T-cell (primary cell): Measurements from ENCODE around the gene AVPR1B. TPM values are rescaled to one million over a fixed set of nuclear protein-coding genes. Genes with fewer than 3 reads are reported as not detected.

Source experiments
- ATAC-seq, 4 experiments: fragments of 200-7000 bp in 3 of 4; fragments of 150-1000 bp in 1 of 4; cut with Tn5 transposase; replicated peaks in 1 of 4; 1 replicate in 3 of 4; 2 replicates in 1 of 4; pipeline ENCODE4 v1.10.0; 2021; ENCODE audit warnings: moderate library complexity in 3 of 4, mild to moderate bottlenecking in 2 of 4, moderate number of reproducible peaks in 1 of 4
- CTCF ChIA-PET, 2 donors: fragments of 300-600 bp; sonication (Branson Sonifier 250); formaldehyde crosslinking; loops; one replicate each; lab custom pipeline; 2022; ENCODE audit warnings: antibody characterized with exemption in 2 of 2; lab: Charles Lee
- POLR2A ChIA-PET, 2 donors: fragments of 300-600 bp; sonication (Branson Sonifier 250); formaldehyde crosslinking; loops; one replicate each; lab custom pipeline; 2022; ENCODE audit warnings: antibody characterized with exemption in 2 of 2; lab: Charles Lee
- DNase-seq, 35 experiments: peaks; one replicate each; pipeline versions ENCODE4 v3.0.0 to v3.0.0-alpha.2; 2013 to 2023
- H3K27ac ChIP-seq: one replicate; pipeline ENCODE4 v1.5.1; 2013; ENCODE audit warnings: low read length
- H3K27me3 ChIP-seq, 2 experiments: replicated peaks in 1 of 2; 1 replicate in 1 of 2; 2 replicates in 1 of 2; pipeline versions ENCODE4 v1.6.1 to v1.7.0; 2013; ENCODE audit warnings: low read length in 1 of 2, mixed read lengths in 1 of 2; ENCODE audit not compliant: control insufficient read depth in 2 of 2, insufficient read depth in 2 of 2; ENCODE audit errors: extremely low read depth in 1 of 2
- H3K36me3 ChIP-seq, 2 donors: 1 replicate in 1 of 2; 2 replicates in 1 of 2; pipeline versions ENCODE4 v1.6.1 to v1.7.0; 2013; ENCODE audit warnings: low read length in 1 of 2; ENCODE audit not compliant: control insufficient read depth in 2 of 2, insufficient read depth in 1 of 2; ENCODE audit errors: extremely low read depth in 1 of 2
- H3K4me1 ChIP-seq, 2 experiments: 1 replicate in 1 of 2; 2 replicates in 1 of 2; pipeline versions ENCODE4 v1.6.1 to v1.7.0; 2013; ENCODE audit warnings: low read length in 2 of 2, mixed read lengths in 1 of 2; ENCODE audit not compliant: insufficient read depth in 2 of 2, control insufficient read depth in 1 of 2; ENCODE audit errors: extremely low read depth in 1 of 2
- H3K4me3 ChIP-seq, 2 donors: 1 replicate in 1 of 2; 2 replicates in 1 of 2; pipeline versions ENCODE4 v1.5.1 to v1.7.0; 2013; ENCODE audit warnings: mild to moderate bottlenecking in 2 of 2, low read length in 1 of 2, moderate library complexity in 1 of 2; ENCODE audit not compliant: control insufficient read depth in 1 of 2; ENCODE audit errors: extremely low read depth in 1 of 2
- H3K9me3 ChIP-seq: 2 replicates; pipeline ENCODE4 v1.7.0; 2013
- H3K27ac Mint-ChIP-seq, 2 donors: one replicate each; pipeline ENCODE4 v1.8.0; 2020 to 2021; ENCODE audit warnings: mild to moderate bottlenecking in 2 of 2, mixed read lengths in 2 of 2
- H3K27me3 Mint-ChIP-seq, 2 donors: one replicate each; pipeline ENCODE4 v1.8.0; 2021 to 2022; ENCODE audit warnings: mixed read lengths in 2 of 2
- H3K36me3 Mint-ChIP-seq: one replicate; pipeline ENCODE4 v1.8.0; 2021; ENCODE audit warnings: mixed read lengths
- H3K4me1 Mint-ChIP-seq, 3 donors: one replicate each; pipeline ENCODE4 v1.8.0; 2020 to 2022; ENCODE audit warnings: mixed read lengths in 3 of 3, mild to moderate bottlenecking in 1 of 3
- H3K4me3 Mint-ChIP-seq, 3 donors: one replicate each; pipeline ENCODE4 v1.8.0; 2020 to 2022; ENCODE audit warnings: mild to moderate bottlenecking in 3 of 3, mixed read lengths in 3 of 3, moderate library complexity in 3 of 3
- H3K9me3 Mint-ChIP-seq, 3 donors: one replicate each; pipeline ENCODE4 v1.8.0; 2020 to 2022; ENCODE audit warnings: mixed read lengths in 3 of 3
- WGBS: methylation state at CpG from one replicate; pipeline ENCODE4 v1.1.5; 2013; ENCODE audit warnings: missing lambda C conversion rate; ENCODE audit not compliant: insufficient coverage; 5-methylcytosine and 5-hydroxymethylcytosine counted together
- total RNA-seq, 35 experiments: library from RNA in 6 of 35; stranded (reverse) in 6 of 35; fragments of 120-200 nt in 1 of 35; gene quantifications; one replicate each; pipeline versions ENCODE4 v1.2.1 to v1.2.4 and lab custom pipeline; 2013 to 2026

AVPR1B gene
- total RNA-seq, 5 donors from 2014 or later (not counting 1 experiment from before 2014, with no cell fraction given): 0.12 to 0.33 TPM; not detected in 3

- H3K27me3 ChIP-seq: peaks cover 0 to 3% of the 10 kb centered on the region in 2 experiments
- H3K9me3 ChIP-seq: no peaks in the 10 kb centered on the region
- POLR2A ChIA-PET: interaction anchor here in 1 of 2 donors (0.6 kb wide), 1 partner anchor 1538 kb away, joined by 3 read pairs; no protein-coding TSS in a partner anchor
- H3K36me3 Mint-ChIP-seq: no peaks in the 10 kb centered on the region
- H3K4me3 Mint-ChIP-seq: no peak overlapping the region
- CTCF ChIA-PET: no interaction called here
- H3K4me1 Mint-ChIP-seq: peaks cover 17 to 19% (median 18%) of the 10 kb centered on the region in 3 donors
- H3K9me3 Mint-ChIP-seq: no peaks in the 10 kb centered on the region
- H3K27ac Mint-ChIP-seq: no peak overlapping the region
- ATAC-seq (no peak), DNase-seq (no peak)
- WGBS: no CpG with 5 or more reads among the region's 1 CpG
- H3K36me3 ChIP-seq: no peaks in the 10 kb centered on the region
- H3K27ac ChIP-seq: no peak overlapping the region
- peaks cover 2 to 13% of the 10 kb centered on the region in 2 experiments for H3K4me1 ChIP-seq
- H3K27me3 Mint-ChIP-seq: peaks cover 0 to 4% of the 10 kb centered on the region in 2 donors
- no peak overlapping the region for H3K4me3 ChIP-seq
Observed at GRCh38 chr1:206079135-206079534, 38.1 kb downstream of the AVPR1B start.

- POLR2A ChIA-PET: no interaction called here
- Histone ChIP-seq H3K27ac (no peak overlapping the region), H3K27me3 (peaks cover 0 to 3% of the 10 kb centered on the region in 2 experiments), H3K9me3 (no peaks in the 10 kb centered on the region), H3K4me1 (peaks cover 2 to 13% of the 10 kb centered on the region in 2 experiments), H3K4me3 (no peak overlapping the region), H3K36me3 (no peaks in the 10 kb centered on the region)
- DNase-seq (no peak), ATAC-seq (no peak)
- Mint-ChIP-seq H3K4me3 (no peak overlapping the region), H3K27ac (no peak overlapping the region), H3K4me1 (peaks cover 16 to 17% (median 17%) of the 10 kb centered on the region in 3 donors), H3K9me3 (no peaks in the 10 kb centered on the region), H3K27me3 (peaks cover 3 to 8% of the 10 kb centered on the region in 2 donors), H3K36me3 (no peaks in the 10 kb centered on the region)
- WGBS: 90% methylated on average over 9 of the region's 11 CpGs
- CTCF ChIA-PET: no interaction called here
Observed at GRCh38 chr1:206075786-206076755, 41.1 kb downstream of the AVPR1B start.

- Mint-ChIP-seq H3K9me3 (no peaks in the 10 kb centered on the region), H3K4me1 (peaks cover 4 to 5% (median 4%) of the 10 kb centered on the region in 3 donors), H3K27ac (no peak overlapping the region), H3K36me3 (no peaks in the 10 kb centered on the region), H3K27me3 (peaks cover 3 to 8% of the 10 kb centered on the region in 2 donors), H3K4me3 (no peak overlapping the region)
- 100% methylated on average over 1 of the region's 3 CpGs for WGBS
- DNase-seq: no peak
- no peak overlapping the region for H3K27ac ChIP-seq
- no peak for ATAC-seq
- no peaks in the 10 kb centered on the region for H3K36me3 ChIP-seq
- no peaks in the 10 kb centered on the region for H3K9me3 ChIP-seq
- ChIA-PET CTCF (no interaction called here), POLR2A (no interaction called here)
- no peak overlapping the region for H3K4me3 ChIP-seq
- H3K27me3 ChIP-seq: peaks cover 0 to 4% of the 10 kb centered on the region in 2 experiments
- H3K4me1 ChIP-seq: peaks cover 0 to 3% of the 10 kb centered on the region in 2 experiments
Observed at GRCh38 chr1:206074839-206075238, 42.3 kb downstream of the AVPR1B start.

- H3K4me1 Mint-ChIP-seq: peaks cover 4 to 21% (median 17%) of the 10 kb centered on the region in 3 donors
Observed at GRCh38 chr1:206070627-206071304, 46.4 kb downstream of the AVPR1B start.

GRCh38 chr1:206068314-206068713 is 48.9 kb downstream of the AVPR1B start:
- Histone ChIP-seq H3K9me3 (no peaks in the 10 kb centered on the region), H3K27me3 (peaks cover 0 to 6% of the 10 kb centered on the region in 2 experiments), H3K4me1 (peaks cover 0 to 4% of the 10 kb centered on the region in 2 experiments), H3K4me3 (no peak overlapping the region), H3K27ac (no peak overlapping the region), H3K36me3 (no peaks in the 10 kb centered on the region)
- Mint-ChIP-seq H3K27me3 (peaks cover 0 to 3% of the 10 kb centered on the region in 2 donors), H3K9me3 (no peaks in the 10 kb centered on the region), H3K36me3 (no peaks in the 10 kb centered on the region), H3K4me1 (peaks cover 4 to 21% (median 17%) of the 10 kb centered on the region in 3 donors), H3K27ac (no peak overlapping the region), H3K4me3 (no peak overlapping the region)
- ChIA-PET CTCF (no interaction called here), POLR2A (no interaction called here)
- WGBS: no CpG with 5 or more reads among the region's 1 CpG
- DNase-seq (no peak), ATAC-seq (no peak)

More at GRCh38 chr1:206070627-206071304, 46.4 kb downstream of the AVPR1B start:
- DNase-seq (no peak), ATAC-seq (no peak)
- H3K27ac ChIP-seq: no peak overlapping the region
- no peak overlapping the region for H3K4me3 ChIP-seq
- no peaks in the 10 kb centered on the region for H3K9me3 ChIP-seq
- Mint-ChIP-seq H3K27ac (no peak overlapping the region), H3K27me3 (peaks cover 3 to 11% of the 10 kb centered on the region in 2 donors), H3K9me3 (no peaks in the 10 kb centered on the region), H3K36me3 (no peaks in the 10 kb centered on the region), H3K4me3 (no peak overlapping the region)
- H3K27me3 ChIP-seq: peaks cover 0 to 4% of the 10 kb centered on the region in 2 experiments
- no peaks in the 10 kb centered on the region for H3K36me3 ChIP-seq
- 88% methylated on average over 4 of the region's 9 CpGs for WGBS
- CTCF ChIA-PET: no interaction called here
- peaks cover 0 to 4% of the 10 kb centered on the region in 2 experiments for H3K4me1 ChIP-seq
- POLR2A ChIA-PET: no interaction called here
